GM18499 (cell line): ENCODE results near the gene COL2A1.

Source experiments
- ATAC-seq: cut with Tn5 transposase; IDR thresholded peaks from one replicate; pipeline ENCODE4 v1.9.1; 2021; ENCODE audit warnings: moderate number of reproducible peaks; ENCODE audit not compliant: insufficient read depth, unreplicated experiment

COL2A1 gene

GRCh38 chr12:47992776-47993175 is 11.5 kb downstream of the COL2A1 start:
- ATAC-seq = no peak

GRCh38 chr12:47991106-47992061 is 12.9 kb downstream of the COL2A1 start:
- no peak for ATAC-seq

GRCh38 chr12:47990351-47991105 is 13.7 kb downstream of the COL2A1 start:
- ATAC-seq = peak; percentile 79

GRCh38 chr12:47989666-47990065 is 14.6 kb downstream of the COL2A1 start:
- ATAC-seq = no peak

- ATAC-seq = no peak
These were observed 15.3 kb downstream of the COL2A1 start for GRCh38 chr12:47989023-47989417.

GRCh38 chr12:47988073-47989022 is 15.9 kb downstream of the COL2A1 start:
- no peak for ATAC-seq

GRCh38 chr12:47987411-47988072 is 16.7 kb downstream of the COL2A1 start:
- ATAC-seq = no peak

- no peak for ATAC-seq
These were observed 17.4 kb downstream of the COL2A1 start for GRCh38 chr12:47986832-47987231.

GRCh38 chr12:47986291-47986660 is 18.0 kb downstream of the COL2A1 start:
- no peak for ATAC-seq

- ATAC-seq = no peak
These were observed 18.5 kb downstream of the COL2A1 start for GRCh38 chr12:47985596-47986290.

GRCh38 chr12:47984331-47984801 is 19.9 kb downstream of the COL2A1 start:
- no peak for ATAC-seq

GRCh38 chr12:47983541-47984115 is 20.6 kb downstream of the COL2A1 start:
- ATAC-seq = no peak

- ATAC-seq = no peak
These were observed 21.5 kb downstream of the COL2A1 start for GRCh38 chr12:47982770-47983169.

- no peak for ATAC-seq
These were observed 22.0 kb downstream of the COL2A1 start for GRCh38 chr12:47982311-47982710.

GRCh38 chr12:47981496-47982260 is 22.6 kb downstream of the COL2A1 start:
- ATAC-seq = no peak

- no peak for ATAC-seq
These were observed 23.3 kb downstream of the COL2A1 start for GRCh38 chr12:47980779-47981495.

- ATAC-seq = no peak
These were observed 24.1 kb downstream of the COL2A1 start for GRCh38 chr12:47980197-47980596.
